ENCODE results near the gene RASGRF1.

DNA sequence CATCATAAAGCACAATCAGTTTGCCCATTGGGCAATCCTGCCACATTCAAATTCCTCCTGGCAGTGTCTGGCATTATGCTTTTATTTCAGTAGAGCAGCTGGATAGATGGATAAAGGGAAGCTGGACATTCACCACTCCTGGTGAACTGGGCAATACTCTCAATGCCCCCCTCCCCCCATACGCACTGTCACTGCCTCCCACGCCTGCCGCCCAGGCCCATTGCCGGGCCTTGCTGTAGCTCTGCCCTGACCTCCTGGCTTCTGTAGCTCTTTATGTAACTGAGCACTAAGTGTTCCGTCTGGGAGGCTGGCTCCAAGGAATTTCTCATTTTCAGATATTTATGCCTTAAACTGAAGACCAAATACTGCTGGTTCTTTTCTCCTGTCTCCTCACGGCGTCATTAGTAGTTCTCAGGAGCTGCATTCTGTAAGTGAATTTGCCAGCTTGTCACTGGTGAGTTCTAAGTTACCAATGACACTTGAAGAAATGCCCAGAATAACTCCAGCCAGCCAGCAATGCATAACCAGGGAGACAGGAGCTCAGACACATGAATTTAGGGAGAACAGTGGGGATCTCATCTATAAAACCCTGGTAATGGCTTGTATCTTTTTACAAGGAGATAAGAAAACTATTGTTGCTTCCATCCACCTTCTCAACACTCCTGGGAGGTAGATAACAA lies 25.5 kb upstream of the RASGRF1 start:
- TF ChIP-seq, protein P1, sequence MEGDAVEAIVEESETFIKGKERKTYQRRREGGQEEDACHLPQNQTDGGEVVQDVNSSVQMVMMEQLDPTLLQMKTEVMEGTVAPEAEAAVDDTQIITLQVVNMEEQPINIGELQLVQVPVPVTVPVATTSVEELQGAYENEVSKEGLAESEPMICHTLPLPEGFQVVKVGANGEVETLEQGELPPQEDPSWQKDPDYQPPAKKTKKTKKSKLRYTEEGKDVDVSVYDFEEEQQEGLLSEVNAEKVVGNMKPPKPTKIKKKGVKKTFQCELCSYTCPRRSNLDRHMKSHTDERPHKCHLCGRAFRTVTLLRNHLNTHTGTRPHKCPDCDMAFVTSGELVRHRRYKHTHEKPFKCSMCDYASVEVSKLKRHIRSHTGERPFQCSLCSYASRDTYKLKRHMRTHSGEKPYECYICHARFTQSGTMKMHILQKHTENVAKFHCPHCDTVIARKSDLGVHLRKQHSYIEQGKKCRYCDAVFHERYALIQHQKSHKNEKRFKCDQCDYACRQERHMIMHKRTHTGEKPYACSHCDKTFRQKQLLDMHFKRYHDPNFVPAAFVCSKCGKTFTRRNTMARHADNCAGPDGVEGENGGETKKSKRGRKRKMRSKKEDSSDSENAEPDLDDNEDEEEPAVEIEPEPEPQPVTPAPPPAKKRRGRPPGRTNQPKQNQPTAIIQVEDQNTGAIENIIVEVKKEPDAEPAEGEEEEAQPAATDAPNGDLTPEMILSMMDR (optimal IDR thresholded peaks at IDR 0.05 in 1 of 3, IDR thresholded peaks at IDR 0.05 in 1 of 3, conservative IDR thresholded peaks at IDR 0.05 in 1 of 3; ENCODE audit: extremely low read depth in 1 of 3, insufficient read depth in 2 of 3, low read length in 3 of 3), result no peak
- no peak for TF ChIP-seq EZH2 (IDR thresholded peaks at IDR 0.05; ENCODE audit: low read length)
